DLD1 (cell line): ENCODE measurements around the gene POU2F1.

ENCODE experiments used
- in situ Hi-C: cut with HindIII; loops from 2 replicates; pipeline ENCODE4 v1.10.0; 2017; ENCODE audit warnings: low sequenced_read_pairs

The POU2F1 gene

GRCh38 chr1:167357305-167357704 is 136.6 kb downstream of the POU2F1 start:
- in situ Hi-C loops: no loop called here

- in situ Hi-C loops: no loop called here
These were observed 138.6 kb downstream of the POU2F1 start for GRCh38 chr1:167359295-167359694.

- in situ Hi-C loops: no loop called here
These were observed 139.4 kb downstream of the POU2F1 start for GRCh38 chr1:167360120-167360519.

GRCh38 chr1:167362638-167363037 is 142.0 kb downstream of the POU2F1 start:
- in situ Hi-C loops: no loop called here

GRCh38 chr1:167364826-167365225 is 144.1 kb downstream of the POU2F1 start:
- in situ Hi-C loops: no loop called here

GRCh38 chr1:167365360-167365759 is 144.7 kb downstream of the POU2F1 start:
- in situ Hi-C loops: no loop called here

- in situ Hi-C loops: no loop called here
These were observed 147.0 kb downstream of the POU2F1 start for GRCh38 chr1:167367705-167368104.

GRCh38 chr1:167369175-167369574 is 148.5 kb downstream of the POU2F1 start:
- in situ Hi-C loops: no loop called here

- in situ Hi-C loops: no loop called here
These were observed 149.2 kb downstream of the POU2F1 start for GRCh38 chr1:167369933-167370332.

- in situ Hi-C loops: no loop called here
These were observed 150.3 kb downstream of the POU2F1 start for GRCh38 chr1:167371030-167371429.

- in situ Hi-C loops: no loop called here
These were observed 152.7 kb downstream of the POU2F1 start for GRCh38 chr1:167373398-167373797.

GRCh38 chr1:167373986-167374385 is 153.3 kb downstream of the POU2F1 start:
- in situ Hi-C loops: no loop called here

GRCh38 chr1:167375949-167376348 is 155.3 kb downstream of the POU2F1 start:
- in situ Hi-C loops: no loop called here

GRCh38 chr1:167387251-167387910 is 166.7 kb downstream of the POU2F1 start:
- in situ Hi-C loops: loop anchor here (5.0 kb wide), 1 partner anchor 80 kb away; no protein-coding TSS in a partner anchor

GRCh38 chr1:167388976-167389375 is 168.3 kb downstream of the POU2F1 start:
- in situ Hi-C loops: loop anchor here (5.0 kb wide), 1 partner anchor 82 kb away; no protein-coding TSS in a partner anchor

- in situ Hi-C loops: no loop called here
These were observed 171.6 kb downstream of the POU2F1 start for GRCh38 chr1:167392200-167392696.

GRCh38 chr1:167400359-167400953 is 179.8 kb downstream of the POU2F1 start:
- in situ Hi-C loops: no loop called here

- in situ Hi-C loops: no loop called here
These were observed 180.7 kb downstream of the POU2F1 start for GRCh38 chr1:167401260-167401873.

GRCh38 chr1:167404161-167404888 is 183.6 kb downstream of the POU2F1 start:
- in situ Hi-C loops: no loop called here

- in situ Hi-C loops: no loop called here
These were observed 184.2 kb downstream of the POU2F1 start for GRCh38 chr1:167404908-167405307.

GRCh38 chr1:167408355-167408754 is 187.7 kb downstream of the POU2F1 start:
- in situ Hi-C loops: no loop called here
